ENCODE results near the gene CFAP77. TPM values are rescaled to one million over a fixed set of nuclear protein-coding genes. Genes with fewer than 3 reads are reported as not detected.

The CFAP77 gene
- total and polyA plus RNA-seq, 9 of the 15 experiments (the other 6 are each of a cell fraction or from before 2014, with no cell fraction given) = not detected

DNA sequence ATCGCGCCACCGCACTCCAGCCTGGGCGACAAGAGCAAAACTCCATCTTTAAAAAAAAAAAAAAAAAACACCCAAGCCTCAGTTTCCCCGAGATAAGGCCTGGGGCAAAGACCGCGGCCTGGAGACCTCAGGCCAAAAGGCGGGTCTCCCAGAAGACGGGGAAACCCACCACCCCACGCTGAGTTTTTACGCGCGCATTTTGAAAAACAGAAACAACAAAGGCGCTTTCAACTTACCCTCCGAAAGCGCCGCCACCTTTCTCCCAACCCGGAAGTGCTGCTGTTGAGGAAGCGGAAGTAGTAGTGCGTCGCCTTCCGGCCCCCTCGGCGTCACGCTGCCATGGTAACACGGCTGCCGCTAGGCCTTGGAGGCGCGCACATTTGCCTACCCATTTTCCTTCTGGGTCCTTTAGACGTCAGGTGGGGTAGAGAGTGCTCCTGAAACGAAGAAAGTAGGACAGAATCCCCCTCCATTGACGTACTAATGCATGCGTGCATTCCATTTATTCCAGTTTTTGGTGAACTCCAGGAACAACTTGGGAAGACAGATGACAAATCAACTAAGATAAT is 3.4 kb upstream of the CFAP77 start, which contains the start of gene TTF1 (continued):
- TF ChIP-seq, protein P1, sequence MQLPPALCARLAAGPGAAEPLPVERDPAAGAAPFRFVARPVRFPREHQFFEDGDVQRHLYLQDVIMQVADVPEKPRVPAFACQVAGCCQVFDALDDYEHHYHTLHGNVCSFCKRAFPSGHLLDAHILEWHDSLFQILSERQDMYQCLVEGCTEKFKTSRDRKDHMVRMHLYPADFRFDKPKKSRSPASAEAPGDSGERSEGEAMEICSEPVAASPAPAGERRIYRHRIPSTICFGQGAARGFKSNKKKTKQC (CRISPR knock-in tag; IDR thresholded peaks at IDR 0.05) = no peak
- TF ChIP-seq ETV6 (IDR thresholded peaks at IDR 0.05; ENCODE audit: borderline replicate concordance in 1 of 2, low read depth in 2 of 2, low read length in 1 of 2) = peak; percentile 87 to 93; a peak in 3 of 4 replicates
- no peak for TF ChIP-seq ETV6 (CRISPR knock-in tag; IDR thresholded peaks at IDR 0.05; ENCODE audit: borderline replicate concordance)
- no peak for TF ChIP-seq MTF1 (CRISPR knock-in tag; IDR thresholded peaks at IDR 0.05; ENCODE audit: borderline replicate concordance)
- TF ChIP-seq, protein P2, sequence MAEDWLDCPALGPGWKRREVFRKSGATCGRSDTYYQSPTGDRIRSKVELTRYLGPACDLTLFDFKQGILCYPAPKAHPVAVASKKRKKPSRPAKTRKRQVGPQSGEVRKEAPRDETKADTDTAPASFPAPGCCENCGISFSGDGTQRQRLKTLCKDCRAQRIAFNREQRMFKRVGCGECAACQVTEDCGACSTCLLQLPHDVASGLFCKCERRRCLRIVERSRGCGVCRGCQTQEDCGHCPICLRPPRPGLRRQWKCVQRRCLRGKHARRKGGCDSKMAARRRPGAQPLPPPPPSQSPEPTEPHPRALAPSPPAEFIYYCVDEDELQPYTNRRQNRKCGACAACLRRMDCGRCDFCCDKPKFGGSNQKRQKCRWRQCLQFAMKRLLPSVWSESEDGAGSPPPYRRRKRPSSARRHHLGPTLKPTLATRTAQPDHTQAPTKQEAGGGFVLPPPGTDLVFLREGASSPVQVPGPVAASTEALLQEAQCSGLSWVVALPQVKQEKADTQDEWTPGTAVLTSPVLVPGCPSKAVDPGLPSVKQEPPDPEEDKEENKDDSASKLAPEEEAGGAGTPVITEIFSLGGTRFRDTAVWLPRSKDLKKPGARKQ (CRISPR knock-in tag; IDR thresholded peaks at IDR 0.05) = peak; percentile 95
- TF ChIP-seq MXI1 (IDR thresholded peaks at IDR 0.05; ENCODE audit: low read depth, low read length) = peak; percentile 93
- no peak for TF ChIP-seq SAFB (IDR thresholded peaks at IDR 0.05; ENCODE audit: borderline replicate concordance, low read depth, low read length)
- TF ChIP-seq PHF8 (IDR thresholded peaks at IDR 0.05; ENCODE audit: borderline replicate concordance, low read length) = peak; percentile 74
- TF ChIP-seq ASH1L (IDR thresholded peaks at IDR 0.05; ENCODE audit: borderline replicate concordance, low read depth, partially characterized antibody) = peak; percentile 68

All from K562 (cell line).